OCI-LY3 (cell line): ENCODE measurements around the gene LYRM9.

Source experiments
- H2AFZ ChIP-seq: fragments of 200-600, 300-600 bp; shearing (Covaris generic); 2 replicates; pipeline ENCODE4 v1.6.0; 2014; ENCODE audit warnings: antibody characterized with exemption, low read depth, low read length
- H3K27ac ChIP-seq: fragments of 200-600, 300-600 bp; sonication (generic); 2 replicates; pipeline ENCODE4 v1.5.1; 2014; ENCODE audit warnings: mild to moderate bottlenecking, low read length, moderate library complexity, mixed read lengths
- H3K27me3 ChIP-seq: fragments of 200-600, 300-600 bp; sonication (generic); 2 replicates; pipeline ENCODE4 v1.6.1; 2014; ENCODE audit warnings: low read depth, low read length, mixed read lengths
- H3K36me3 ChIP-seq: fragments of 200-600, 300-600 bp; sonication (generic); replicated peaks from 2 replicates; pipeline ENCODE3; 2014; ENCODE audit warnings: low read depth, low read length, mixed read lengths
- H3K4me1 ChIP-seq: fragments of 300-600, 200-600 bp; sonication (generic); 2 replicates; pipeline ENCODE4 v1.6.1; 2014; ENCODE audit warnings: low read length, mixed read lengths
- H3K4me2 ChIP-seq: fragments of 200-600, 300-600 bp; sonication (generic); 2 replicates; pipeline ENCODE4 v1.6.1; 2014; ENCODE audit warnings: low read length, mixed read lengths
- H3K4me3 ChIP-seq: fragments of 300-600, 200-600 bp; sonication (generic); 2 replicates; pipeline ENCODE4 v1.5.1; 2014; ENCODE audit warnings: antibody characterized with exemption, mild to moderate bottlenecking, low read length, moderate library complexity
- H3K79me2 ChIP-seq: fragments of 300-600, 200-600 bp; shearing (Covaris generic); 2 replicates; pipeline ENCODE4 v1.6.1; 2014; ENCODE audit warnings: mild to moderate bottlenecking, low read length, mixed read lengths
- H3K9ac ChIP-seq: fragments of 300-600, 200-600 bp; shearing (Covaris generic); 2 replicates; pipeline ENCODE4 v1.6.0; 2014; ENCODE audit warnings: mild to moderate bottlenecking, low read length, moderate library complexity
- H3K9me3 ChIP-seq: fragments of 200-600, 300-600 bp; shearing (Covaris generic); 2 replicates; pipeline ENCODE4 v1.6.1; 2014; ENCODE audit warnings: low read length, mixed read lengths; ENCODE audit not compliant: insufficient read depth
- H4K20me1 ChIP-seq: fragments of 200-600, 300-600 bp; sonication (generic); 2 replicates; pipeline ENCODE4 v1.6.1; 2016; ENCODE audit warnings: low read length, mixed read lengths; ENCODE audit not compliant: insufficient read depth
- CTCF ChIP-seq: fragments of 200-600, 300-600 bp; sonication (generic); IDR thresholded peaks from 2 replicates; pipeline ENCODE4 v1.5.1; 2014; ENCODE audit warnings: antibody characterized with exemption, low read length, low read depth
- EZH2phosphoT487 ChIP-seq: fragments of 200-600 bp; shearing (Covaris generic); IDR thresholded peaks from 2 replicates; pipeline ENCODE4 v1.6.1; 2018; ENCODE audit warnings: antibody characterized with exemption, mixed run types, low read depth

The LYRM9 gene

GRCh38 chr17:27855454-27855853 is 37.7 kb downstream of the LYRM9 start:
- Histone ChIP-seq H3K27ac (no peak overlapping the region), H3K79me2 (no peaks in the 10 kb centered on the region), H3K4me1 (peaks cover 7% of the 10 kb centered on the region), H3K27me3 (peaks cover 24% of the 10 kb centered on the region), H3K4me2 (no peak overlapping the region), H3K9ac (no peak overlapping the region), H4K20me1 (no peaks in the 10 kb centered on the region), H3K9me3 (no peaks in the 10 kb centered on the region), H3K4me3 (no peak overlapping the region), H2AFZ (no peak overlapping the region), H3K36me3 (no peaks in the 10 kb centered on the region)
- no peak for TF ChIP-seq EZH2phosphoT487
- no peak for TF ChIP-seq CTCF

- no peak overlapping the region for H2AFZ ChIP-seq
- H3K9ac ChIP-seq = no peak overlapping the region
- no peaks in the 10 kb centered on the region for H3K9me3 ChIP-seq
- TF ChIP-seq CTCF = no peak
- TF ChIP-seq EZH2phosphoT487 = no peak
- H3K36me3 ChIP-seq = no peaks in the 10 kb centered on the region
- H3K27me3 ChIP-seq = peaks cover 17% of the 10 kb centered on the region
- H4K20me1 ChIP-seq = no peaks in the 10 kb centered on the region
- H3K4me3 ChIP-seq = no peak overlapping the region
- H3K79me2 ChIP-seq = no peaks in the 10 kb centered on the region
- H3K27ac ChIP-seq = no peak overlapping the region
- peaks cover 7% of the 10 kb centered on the region for H3K4me1 ChIP-seq
- no peak overlapping the region for H3K4me2 ChIP-seq
Measured at GRCh38 chr17:27854163-27854562, 39.0 kb downstream of the LYRM9 start.

- H3K4me2 ChIP-seq = no peak overlapping the region
- H3K27ac ChIP-seq = no peak overlapping the region
- H3K9ac ChIP-seq = no peak overlapping the region
- no peaks in the 10 kb centered on the region for H3K36me3 ChIP-seq
- peaks cover 23% of the 10 kb centered on the region for H3K27me3 ChIP-seq
- no peak for TF ChIP-seq CTCF
- TF ChIP-seq EZH2phosphoT487 = no peak
- no peaks in the 10 kb centered on the region for H4K20me1 ChIP-seq
- H2AFZ ChIP-seq = no peak overlapping the region
- H3K4me1 ChIP-seq = peaks cover 7% of the 10 kb centered on the region
- H3K4me3 ChIP-seq = no peak overlapping the region
- H3K79me2 ChIP-seq = no peaks in the 10 kb centered on the region
- H3K9me3 ChIP-seq = no peaks in the 10 kb centered on the region
Measured at GRCh38 chr17:27853091-27853490, 40.1 kb downstream of the LYRM9 start.

GRCh38 chr17:27849474-27850185 is 43.5 kb downstream of the LYRM9 start:
- H3K36me3 ChIP-seq = no peaks in the 10 kb centered on the region
- H3K9ac ChIP-seq = no peak overlapping the region
- no peak overlapping the region for H3K4me3 ChIP-seq
- no peak overlapping the region for H3K27ac ChIP-seq
- no peak overlapping the region for H3K4me2 ChIP-seq
- no peak for TF ChIP-seq EZH2phosphoT487
- no peak for TF ChIP-seq CTCF
- H3K9me3 ChIP-seq = no peaks in the 10 kb centered on the region
- H3K79me2 ChIP-seq = no peaks in the 10 kb centered on the region
- H3K27me3 ChIP-seq = peaks cover 23% of the 10 kb centered on the region
- no peak overlapping the region for H2AFZ ChIP-seq
- H3K4me1 ChIP-seq = no peaks in the 10 kb centered on the region
- H4K20me1 ChIP-seq = no peaks in the 10 kb centered on the region
